NT2/D1 (cell line): ENCODE results near the gene ACSL6.

Experiments used
- YY1 ChIP-seq: IDR thresholded peaks from 2 replicates; pipeline ENCODE4 v1.6.1; 2011; ENCODE audit not compliant: insufficient read length, insufficient read depth
- ZNF274 ChIP-seq: IDR thresholded peaks from 2 replicates; pipeline ENCODE4 v1.6.1; 2011; ENCODE audit warnings: mild to moderate bottlenecking, low read depth, low read length

GRCh38 chr5:131991593-131992324, 19.7 kb downstream of the ACSL6 start:
- TF ChIP-seq YY1, result no peak
- TF ChIP-seq ZNF274, result no peak
